Ishikawa (cell line): ENCODE results near the gene C12orf57.

Experiments used
- EGR1 ChIP-seq: IDR thresholded peaks from 2 replicates; pipeline ENCODE4 v1.6.1; 2012
- EP300 ChIP-seq: IDR thresholded peaks from 2 replicates; pipeline ENCODE4 v1.6.1; 2012; ENCODE audit warnings: borderline replicate concordance
- FOXM1 ChIP-seq: IDR thresholded peaks from 2 replicates; pipeline ENCODE4 v1.6.1; 2012; ENCODE audit warnings: low read depth, borderline replicate concordance
- MAX ChIP-seq: IDR thresholded peaks from 2 replicates; pipeline ENCODE4 v1.6.1; 2012
- RAD21 ChIP-seq: IDR thresholded peaks from 2 replicates; pipeline ENCODE4 v1.6.1; 2012; ENCODE audit warnings: low read depth
- REST ChIP-seq: IDR thresholded peaks from 2 replicates; pipeline ENCODE4 v1.6.1; 2012; ENCODE audit warnings: low read depth, mild to moderate bottlenecking
- TAF1 ChIP-seq: IDR thresholded peaks from 2 replicates; pipeline ENCODE4 v1.6.1; 2012; ENCODE audit warnings: low read depth, mild to moderate bottlenecking
- USF1 ChIP-seq: IDR thresholded peaks from 2 replicates; pipeline ENCODE4 v1.6.1; 2012
- YY1 ChIP-seq: IDR thresholded peaks from 2 replicates; pipeline ENCODE4 v1.6.1; 2012; ENCODE audit warnings: low read depth

DNA sequence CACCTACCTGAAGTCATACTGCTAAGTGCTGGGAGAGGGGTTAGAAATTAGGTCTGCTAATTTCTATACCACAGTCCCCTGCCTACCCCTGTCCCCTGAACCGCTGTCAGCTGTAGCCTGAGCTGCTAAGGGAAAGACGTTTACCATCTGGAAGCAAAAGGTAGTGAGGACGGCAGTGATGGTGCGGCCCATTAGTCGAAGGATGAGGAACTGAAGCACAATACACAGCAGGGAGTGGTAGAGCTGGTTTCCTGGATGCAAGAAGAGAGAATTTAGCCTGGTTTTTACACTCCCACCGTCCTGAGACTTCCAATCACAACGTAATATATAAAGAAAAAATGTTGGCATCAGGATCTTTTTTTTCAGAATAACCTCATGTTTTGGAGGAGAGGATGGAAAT, 38.7 kb downstream of the C12orf57 start:
- no peak for TF ChIP-seq MAX
- no peak for TF ChIP-seq EGR1
- TF ChIP-seq EP300 = no peak
- no peak for TF ChIP-seq TAF1
- TF ChIP-seq RAD21 = no peak
- no peak for TF ChIP-seq REST
- TF ChIP-seq YY1 = no peak
- no peak for TF ChIP-seq USF1
- no peak for TF ChIP-seq FOXM1
